Stimulated activated CD4-positive, alpha-beta T cell treated with anti-CD3 and anti-CD28 coated beads, Interleukin-12 subunit alpha, Interleukin-12 subunit beta, amount 100 ng/mL, for 4 hours (primary cell): ENCODE measurements around the gene CLNK.

Experiments used
- DNase-seq: peaks from one replicate; pipeline ENCODE4 v3.0.0-alpha.2; 2020

The CLNK gene

GRCh38 chr4:10442976-10443375 is 241.6 kb downstream of the CLNK start:
- no peak for DNase-seq

DNA sequence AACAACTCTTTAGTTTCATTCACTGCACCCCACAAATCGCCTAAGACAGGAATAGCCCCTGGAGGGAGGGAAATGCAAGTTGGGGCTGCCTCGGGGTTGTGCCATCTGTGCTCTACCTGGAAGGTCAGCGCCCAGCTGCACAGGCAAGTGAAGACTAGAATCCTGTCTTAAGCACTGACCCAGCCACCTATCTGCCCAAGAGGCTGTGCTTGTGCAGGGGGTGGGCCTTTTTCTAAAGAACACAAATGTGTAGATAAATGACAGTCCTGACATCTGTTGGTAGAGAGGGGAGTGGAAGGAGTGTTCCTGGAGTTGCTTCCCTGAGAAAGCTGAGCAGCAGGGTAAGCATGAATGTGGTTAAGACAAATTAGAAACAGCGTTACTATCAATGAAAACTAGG is 243.1 kb downstream of the CLNK start:
- no peak for DNase-seq

GRCh38 chr4:10438924-10439323 is 245.6 kb downstream of the CLNK start:
- no peak for DNase-seq

DNA sequence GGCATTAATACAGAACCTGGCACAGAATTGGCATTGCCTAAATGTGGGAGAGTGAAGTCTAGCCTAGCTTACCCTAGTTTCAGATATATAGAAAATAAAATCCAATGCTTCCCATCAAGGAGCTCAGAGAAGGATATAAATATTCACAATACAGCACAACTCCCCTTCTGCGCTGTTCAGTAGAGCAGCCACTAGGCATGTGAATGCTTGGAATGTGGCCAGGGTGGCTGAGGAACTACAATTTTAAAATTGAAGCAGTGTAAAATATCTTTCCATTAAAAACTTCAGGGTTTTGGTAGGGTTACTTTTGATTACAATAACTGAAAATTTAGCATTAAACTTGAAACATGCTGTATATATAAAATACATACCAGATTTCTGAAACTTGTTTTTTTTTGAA is 246.8 kb downstream of the CLNK start:
- no peak for DNase-seq
